ENCODE results near the gene RGS9.
A peak's percentile ranks its signal among the peaks of the same experiment; 100 is the strongest.
"Not testable (repeated sequence)": the region's sequence is repeated elsewhere in the genome, so short reads cannot be mapped to it uniquely, and the experiment has no call there.

The RGS9 gene

DNA sequence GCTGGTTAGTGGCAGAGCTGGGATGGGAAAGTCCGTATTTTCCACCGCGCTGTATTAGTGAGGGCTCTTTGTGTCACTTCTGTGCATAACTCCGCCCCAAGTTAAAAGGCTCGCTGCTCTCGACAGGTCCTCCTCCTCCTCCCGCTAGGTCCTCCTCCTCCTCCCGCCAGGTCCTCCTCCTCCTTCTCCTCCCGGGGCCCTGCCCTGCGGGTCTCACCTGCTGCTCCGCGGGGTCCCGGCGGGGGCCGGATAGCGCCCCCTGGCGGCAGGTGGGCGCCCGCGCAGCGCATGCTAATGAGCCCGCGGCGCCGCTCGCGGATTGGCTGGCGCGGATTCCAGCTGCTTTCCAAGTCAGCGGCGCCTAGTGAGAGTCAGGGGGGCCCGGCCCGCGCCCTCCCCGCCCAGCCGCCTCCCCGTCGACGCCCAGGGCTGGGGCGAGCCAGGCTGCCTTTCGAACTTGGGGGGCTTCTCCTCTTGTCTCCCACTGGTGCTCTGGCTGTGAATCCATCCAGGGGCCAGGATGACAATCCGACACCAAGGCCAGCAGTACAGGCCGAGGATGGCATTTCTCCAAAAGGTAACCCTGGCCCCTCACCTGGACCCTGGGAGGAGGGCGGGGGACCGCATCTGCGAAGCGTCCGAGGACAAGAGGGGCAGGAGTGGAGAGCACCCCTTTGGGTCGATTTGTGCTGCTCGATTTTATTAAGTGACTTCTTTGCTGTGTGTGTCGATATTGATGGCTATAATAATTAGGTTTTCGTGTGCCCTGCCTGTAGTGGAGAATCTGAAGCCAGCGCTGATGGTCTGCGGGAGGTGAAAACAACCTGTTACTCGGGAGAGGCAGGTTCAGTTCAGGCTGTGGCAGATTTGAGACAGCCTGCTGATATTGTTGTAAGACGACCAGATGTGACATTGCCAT lies at the start of gene RGS9:
Gene RGS9, plus strand, starts transcription at position 350 of the 919 bp plus-strand sequence. Its CDS starts 171 bp downstream, at position 521.
- Mint-ChIP-seq H3K4me3 (peak within 1 kb of the TSS; percentile 74), H3K36me3 (ENCODE audit: low read depth) (no peaks in the 10 kb centered on the region), H3K27me3 (peaks cover 24% of the 10 kb centered on the region), H3K27ac (peak within 1 kb of the TSS; percentile 45), H3K4me1 (ENCODE audit: low read depth) (peaks cover 21% of the 10 kb centered on the region), H3K9me3 (no peaks in the 10 kb centered on the region)

DNA sequence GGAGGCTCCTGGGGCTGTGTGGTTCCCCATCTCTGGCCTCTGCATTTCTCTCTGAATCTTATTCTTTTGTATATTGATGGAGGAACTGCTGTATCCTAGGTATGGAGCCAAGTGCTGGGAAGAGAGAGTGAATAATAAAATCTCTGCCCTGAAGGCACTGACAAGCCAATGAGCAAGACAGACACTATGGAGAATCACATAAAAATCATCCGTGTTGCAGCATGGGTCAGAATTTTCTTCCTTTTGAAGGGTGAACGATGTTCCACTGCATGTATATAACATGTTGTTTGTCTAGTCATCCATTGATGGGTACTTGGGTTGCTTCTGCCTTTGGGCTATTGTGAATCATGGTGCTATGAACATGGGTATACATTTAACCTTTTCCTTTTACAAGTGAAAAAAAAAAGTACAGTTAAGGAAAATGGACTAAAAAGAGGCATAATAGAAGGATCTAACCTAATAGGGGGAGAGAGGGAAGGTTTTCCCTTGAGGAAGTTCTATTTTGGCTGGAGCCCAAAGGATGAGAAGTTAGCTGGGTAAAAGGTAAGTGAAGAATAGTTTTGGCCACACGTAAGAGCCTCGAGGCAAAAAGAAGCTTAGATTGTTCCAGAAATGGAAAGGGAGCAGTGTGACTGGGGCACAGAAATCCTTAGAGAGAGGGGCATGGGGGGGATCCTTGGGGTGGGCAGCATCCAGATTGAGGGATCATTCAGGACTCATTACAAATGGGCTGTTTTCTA lies 48.4 kb upstream of the RGS9 start:
- no peaks in the 10 kb centered on the region for H3K9me3 Mint-ChIP-seq
- H3K4me1 Mint-ChIP-seq (ENCODE audit: low read depth) = no peaks in the 10 kb centered on the region
- no peak overlapping the region for H3K4me3 Mint-ChIP-seq
- no peaks in the 10 kb centered on the region for H3K36me3 Mint-ChIP-seq (ENCODE audit: low read depth)
- H3K27me3 Mint-ChIP-seq = no peaks in the 10 kb centered on the region
- no peak overlapping the region for H3K27ac Mint-ChIP-seq

DNA sequence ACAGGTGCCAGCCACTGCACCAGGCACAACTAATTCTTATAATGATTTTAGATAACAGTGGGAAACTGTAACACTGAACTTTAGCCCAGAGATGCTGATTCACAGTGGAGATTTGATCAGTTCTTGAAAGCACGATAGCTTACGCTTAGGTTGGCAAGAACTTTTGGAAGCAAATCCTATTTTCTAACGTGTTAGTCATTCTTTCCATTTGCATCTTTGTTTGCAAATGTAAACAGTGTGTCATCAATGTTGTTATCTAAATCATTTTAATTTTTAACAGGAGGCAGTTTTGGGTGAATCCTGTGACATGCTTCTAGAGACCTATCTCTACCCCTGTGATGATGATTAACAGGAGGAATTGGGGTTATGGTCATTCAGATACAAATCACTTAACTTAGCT lies 44.9 kb upstream of the RGS9 start:
- H3K4me3 Mint-ChIP-seq = no peak overlapping the region
- no peaks in the 10 kb centered on the region for H3K9me3 Mint-ChIP-seq
- H3K27me3 Mint-ChIP-seq = no peaks in the 10 kb centered on the region
- H3K4me1 Mint-ChIP-seq (ENCODE audit: low read depth) = peaks cover 4% of the 10 kb centered on the region
- H3K27ac Mint-ChIP-seq = no peak overlapping the region
- H3K36me3 Mint-ChIP-seq (ENCODE audit: low read depth) = no peaks in the 10 kb centered on the region

DNA sequence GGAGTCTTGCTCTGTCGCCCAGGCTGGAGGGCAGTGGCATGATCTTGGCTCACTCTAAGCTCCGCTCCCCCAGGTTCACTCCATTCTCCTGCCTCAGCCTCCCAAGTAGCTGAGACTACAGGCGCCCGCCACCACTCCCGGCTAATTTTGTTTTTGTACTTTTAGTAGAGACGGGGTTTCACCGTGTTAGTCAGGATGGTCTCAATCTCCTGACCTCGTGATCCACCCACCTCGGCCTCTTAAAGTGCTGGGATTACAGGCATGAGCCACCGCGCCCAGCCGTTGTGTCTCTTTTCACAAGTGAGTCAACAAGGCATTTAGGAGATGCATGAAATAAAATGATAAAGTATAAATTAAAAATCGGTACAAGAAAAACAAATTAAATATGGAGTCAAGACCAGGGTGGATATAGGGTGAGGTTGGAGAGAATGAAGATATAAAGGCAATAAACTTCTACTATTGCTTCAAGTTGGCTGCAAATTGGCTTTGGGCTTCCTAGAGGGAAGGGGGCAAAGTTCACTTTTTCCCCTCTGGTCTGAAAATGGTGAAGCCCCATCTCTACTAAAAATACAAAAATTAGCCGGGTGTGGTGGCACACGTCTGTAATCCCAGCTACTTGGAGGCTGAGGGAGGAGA lies 44.3 kb upstream of the RGS9 start:
- H3K9me3 Mint-ChIP-seq; H3K27ac Mint-ChIP-seq; H3K27me3 Mint-ChIP-seq; H3K4me1 Mint-ChIP-seq (ENCODE audit: low read depth); H3K4me3 Mint-ChIP-seq; H3K36me3 Mint-ChIP-seq (ENCODE audit: low read depth): not testable (repeated sequence)

DNA sequence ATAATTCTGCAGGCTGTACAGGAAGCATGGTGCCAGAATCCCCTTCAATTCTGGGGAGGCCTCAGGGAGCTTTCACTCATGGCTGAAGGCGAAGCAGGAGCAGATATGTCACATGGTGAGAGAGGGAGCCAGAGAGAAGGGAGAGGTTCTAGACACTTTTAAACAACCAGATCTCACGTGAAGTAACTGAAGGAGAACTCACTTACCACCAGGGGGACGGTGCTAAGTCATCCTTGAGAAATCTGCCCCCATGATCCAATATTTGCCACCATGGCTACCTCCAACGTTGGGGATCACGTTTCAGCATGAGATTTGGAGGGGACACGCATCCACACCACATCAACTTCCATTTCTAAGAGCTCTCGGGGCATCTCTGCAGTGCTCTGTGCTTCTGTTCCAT lies 43.2 kb upstream of the RGS9 start:
- H3K36me3 Mint-ChIP-seq (ENCODE audit: low read depth) = no peaks in the 10 kb centered on the region
- H3K9me3 Mint-ChIP-seq = no peaks in the 10 kb centered on the region
- H3K27ac Mint-ChIP-seq = no peak overlapping the region
- peaks cover 4% of the 10 kb centered on the region for H3K4me1 Mint-ChIP-seq (ENCODE audit: low read depth)
- H3K27me3 Mint-ChIP-seq = no peaks in the 10 kb centered on the region
- H3K4me3 Mint-ChIP-seq = no peak overlapping the region

DNA sequence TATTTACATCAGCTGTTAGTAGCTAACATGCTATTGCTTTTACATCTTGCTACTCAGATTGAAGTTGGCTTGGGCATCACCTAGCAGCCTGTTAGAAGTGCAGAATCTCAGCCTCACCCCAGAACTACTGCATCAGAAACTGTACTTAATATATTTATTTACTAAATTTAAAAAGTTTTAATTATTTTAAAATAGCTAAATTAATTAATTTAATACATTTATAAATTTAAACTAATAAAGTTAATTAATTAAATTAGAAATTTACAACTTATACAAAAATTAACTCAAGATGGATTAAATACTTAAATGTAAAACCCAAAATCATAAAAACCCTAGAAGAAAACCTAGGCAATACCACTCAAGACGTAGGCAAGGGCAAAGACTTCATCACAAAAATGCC lies 41.7 kb upstream of the RGS9 start:
- Mint-ChIP-seq H3K27me3 (no peaks in the 10 kb centered on the region), H3K4me1 (ENCODE audit: low read depth) (peaks cover 19% of the 10 kb centered on the region), H3K27ac (no peak overlapping the region), H3K4me3 (no peak overlapping the region), H3K36me3 (ENCODE audit: low read depth) (no peaks in the 10 kb centered on the region), H3K9me3 (no peaks in the 10 kb centered on the region)

DNA sequence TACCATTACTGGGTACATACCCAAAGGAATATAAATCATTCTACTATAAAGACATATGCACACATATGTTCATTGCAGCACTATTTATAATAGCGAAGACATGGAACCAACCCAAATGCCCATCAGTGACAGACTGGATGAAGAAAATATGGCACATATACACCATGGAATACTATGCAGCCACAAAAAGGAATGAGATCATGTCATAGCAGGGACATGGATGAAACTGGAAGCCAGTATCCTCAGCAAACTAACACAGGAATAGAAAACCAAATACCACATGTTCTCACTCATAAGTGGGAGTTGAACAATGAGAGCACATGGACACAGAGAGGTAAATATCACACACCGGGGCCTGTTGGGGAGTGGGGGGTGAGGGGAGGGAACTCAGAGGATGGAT lies 40.8 kb upstream of the RGS9 start:
- H3K9me3 Mint-ChIP-seq; H3K27ac Mint-ChIP-seq; H3K27me3 Mint-ChIP-seq; H3K4me3 Mint-ChIP-seq; H3K36me3 Mint-ChIP-seq (ENCODE audit: low read depth): not testable (repeated sequence)
- H3K4me1 Mint-ChIP-seq (ENCODE audit: low read depth) = peaks cover 26% of the 10 kb centered on the region

DNA sequence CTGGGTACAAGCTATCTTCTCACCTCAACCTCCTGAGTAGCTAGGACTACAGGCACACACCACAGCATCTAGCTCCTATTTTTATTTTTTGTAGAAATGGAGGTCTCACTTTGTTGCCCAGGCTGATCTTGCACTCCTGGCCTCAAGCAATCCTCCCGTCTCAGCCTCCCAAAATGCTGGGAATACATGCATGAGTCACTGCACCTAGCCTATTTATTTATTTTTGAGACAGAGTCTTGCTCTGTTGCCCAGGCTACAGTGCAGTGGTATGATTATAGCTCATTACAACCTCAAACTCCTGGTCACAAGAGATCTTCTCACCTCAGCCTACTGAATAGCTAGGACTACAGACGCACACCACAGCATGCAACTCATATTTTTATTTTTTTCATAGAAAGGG lies 40.1 kb upstream of the RGS9 start:
- H3K9me3 Mint-ChIP-seq = no peaks in the 10 kb centered on the region
- H3K27ac Mint-ChIP-seq = no peak overlapping the region
- H3K27me3 Mint-ChIP-seq = no peaks in the 10 kb centered on the region
- H3K4me3 Mint-ChIP-seq = no peak overlapping the region
- no peaks in the 10 kb centered on the region for H3K36me3 Mint-ChIP-seq (ENCODE audit: low read depth)
- H3K4me1 Mint-ChIP-seq (ENCODE audit: low read depth) = peaks cover 26% of the 10 kb centered on the region

DNA sequence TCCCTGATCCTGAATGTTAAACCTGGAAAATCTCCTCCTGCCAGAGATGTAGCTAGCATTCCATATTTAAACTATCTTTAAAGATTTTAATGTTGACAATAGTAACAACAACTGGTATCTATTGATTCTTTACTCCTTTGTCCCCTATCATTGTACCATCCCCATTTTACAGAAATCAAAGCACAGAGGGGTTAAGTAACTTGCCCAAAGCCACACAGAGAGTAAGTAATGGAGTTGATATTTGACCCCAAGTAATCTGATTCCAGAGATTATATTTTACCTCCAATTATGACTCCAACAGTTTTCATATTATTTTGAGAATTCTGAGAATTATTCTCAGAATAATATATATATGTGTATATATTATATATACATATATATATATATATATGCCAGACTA lies 37.7 kb upstream of the RGS9 start:
- H3K9me3 Mint-ChIP-seq = no peaks in the 10 kb centered on the region
- H3K4me1 Mint-ChIP-seq (ENCODE audit: low read depth) = peaks cover 26% of the 10 kb centered on the region
- no peaks in the 10 kb centered on the region for H3K27me3 Mint-ChIP-seq
- no peak overlapping the region for H3K4me3 Mint-ChIP-seq
- H3K27ac Mint-ChIP-seq = peak overlapping the region; percentile 38
- H3K36me3 Mint-ChIP-seq (ENCODE audit: low read depth) = no peaks in the 10 kb centered on the region

DNA sequence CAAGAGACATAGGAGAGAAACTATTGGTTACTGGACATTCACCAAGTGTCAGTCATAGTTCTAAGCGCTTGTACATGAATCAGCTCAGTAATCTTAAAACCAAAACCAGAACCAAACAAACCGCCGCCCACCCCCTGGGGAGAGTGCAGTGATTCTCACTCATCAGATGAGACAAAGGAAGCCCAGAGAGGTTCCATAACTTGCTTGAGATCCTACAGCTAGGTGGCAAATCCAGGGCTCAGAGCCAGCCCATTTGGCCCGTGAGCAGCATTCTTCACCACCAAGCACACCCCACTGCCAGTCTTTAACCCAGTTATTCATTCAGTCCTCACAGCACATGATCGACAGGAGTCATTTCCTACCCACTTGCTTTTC lies 37.2 kb upstream of the RGS9 start:
- peak overlapping the region; percentile 81 for H3K4me3 Mint-ChIP-seq
- no peaks in the 10 kb centered on the region for H3K27me3 Mint-ChIP-seq
- H3K36me3 Mint-ChIP-seq (ENCODE audit: low read depth) = no peaks in the 10 kb centered on the region
- H3K4me1 Mint-ChIP-seq (ENCODE audit: low read depth) = peaks cover 26% of the 10 kb centered on the region
- no peaks in the 10 kb centered on the region for H3K9me3 Mint-ChIP-seq
- H3K27ac Mint-ChIP-seq = peak overlapping the region; percentile 98

DNA sequence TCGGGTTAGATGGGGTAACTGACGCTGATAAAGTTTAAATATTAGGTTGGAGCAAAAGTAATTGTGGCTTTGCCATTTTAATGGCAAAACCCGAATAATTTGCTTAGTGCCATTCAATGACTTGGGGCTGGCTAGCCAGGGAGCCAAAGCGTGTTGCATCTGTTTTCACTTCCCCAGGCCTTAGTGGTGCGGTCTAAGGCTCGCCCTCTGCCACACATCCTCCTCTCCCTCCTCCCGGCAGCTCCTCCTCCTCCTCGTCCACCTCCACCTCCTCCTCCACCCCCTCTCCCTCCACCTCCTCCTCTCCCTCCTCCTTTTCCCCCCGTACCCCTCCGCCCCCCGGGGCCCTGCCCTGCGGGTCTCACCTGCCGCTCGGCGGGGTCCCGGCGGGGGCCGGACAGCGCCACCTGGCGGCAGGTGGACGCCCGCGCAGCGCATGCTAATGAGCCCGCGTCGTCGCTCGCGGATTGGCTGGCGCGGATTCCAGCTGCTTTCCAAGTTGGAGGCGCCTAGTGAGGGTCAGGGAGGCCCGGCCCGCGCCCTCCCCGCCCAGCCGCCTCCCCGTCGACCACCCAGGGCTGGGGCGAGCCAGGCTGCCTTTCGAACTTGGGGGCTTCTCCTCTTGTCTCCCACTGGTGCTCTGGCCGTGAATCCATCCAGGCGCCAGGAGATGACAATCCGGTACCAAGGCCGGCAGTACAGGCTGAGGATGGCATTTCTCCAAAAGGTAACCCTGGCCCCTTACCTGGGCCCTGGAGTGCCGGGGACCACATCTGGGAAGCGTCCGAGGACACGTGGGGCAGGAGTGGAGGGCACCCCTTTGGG lies 36.6 kb upstream of the RGS9 start:
- Mint-ChIP-seq H3K36me3 (ENCODE audit: low read depth) (no peaks in the 10 kb centered on the region), H3K9me3 (no peaks in the 10 kb centered on the region), H3K4me3 (peak overlapping the region; percentile 81), H3K27me3 (no peaks in the 10 kb centered on the region), H3K4me1 (ENCODE audit: low read depth) (peaks cover 26% of the 10 kb centered on the region), H3K27ac (peak overlapping the region; percentile 98)

DNA sequence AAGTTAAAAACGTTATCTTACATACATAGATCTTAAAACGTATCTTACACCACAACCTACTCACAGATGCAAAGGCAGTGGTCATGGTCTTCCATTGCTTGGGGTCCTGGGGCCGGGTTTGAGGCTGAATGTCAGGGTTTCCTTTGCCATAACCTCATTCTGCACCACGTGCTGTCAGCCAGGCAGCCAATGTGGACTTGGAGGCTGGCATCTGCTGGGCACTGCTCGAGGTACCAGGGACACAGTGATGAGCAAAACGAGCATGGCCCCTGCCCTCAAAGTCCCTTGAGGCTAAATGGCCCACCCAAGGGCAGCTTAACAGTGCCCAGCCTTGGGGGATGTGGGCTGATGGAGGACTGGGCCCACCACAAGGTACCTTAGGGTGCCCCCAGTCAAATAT lies 35.8 kb upstream of the RGS9 start:
- no peaks in the 10 kb centered on the region for H3K9me3 Mint-ChIP-seq
- H3K4me3 Mint-ChIP-seq = peak overlapping the region; percentile 72
- no peak overlapping the region for H3K27ac Mint-ChIP-seq
- H3K4me1 Mint-ChIP-seq (ENCODE audit: low read depth) = peaks cover 22% of the 10 kb centered on the region
- H3K27me3 Mint-ChIP-seq = peaks cover 4% of the 10 kb centered on the region
- H3K36me3 Mint-ChIP-seq (ENCODE audit: low read depth) = no peaks in the 10 kb centered on the region

DNA sequence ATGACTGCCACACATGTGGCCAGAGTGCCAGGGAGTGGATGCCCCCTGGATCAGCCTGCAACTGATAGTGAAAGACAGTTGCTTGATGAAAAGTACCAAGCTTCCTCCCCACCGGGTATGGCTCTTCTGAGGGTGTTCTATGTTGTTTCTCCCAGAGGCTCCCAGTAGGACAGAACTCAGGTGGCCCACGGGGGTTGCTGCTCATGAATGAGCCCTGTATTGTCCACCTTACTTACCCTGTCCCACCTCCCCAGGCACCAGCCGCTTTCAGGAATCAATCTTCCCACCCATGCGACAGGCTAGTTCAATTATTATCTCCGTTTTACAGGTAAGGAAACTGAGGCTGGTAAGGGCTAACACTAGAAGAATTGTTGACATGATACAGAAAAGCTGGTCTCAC lies 34.9 kb upstream of the RGS9 start:
- Mint-ChIP-seq H3K4me1 (ENCODE audit: low read depth) (peaks cover 22% of the 10 kb centered on the region), H3K9me3 (no peaks in the 10 kb centered on the region), H3K36me3 (ENCODE audit: low read depth) (no peaks in the 10 kb centered on the region), H3K4me3 (no peak overlapping the region), H3K27ac (no peak overlapping the region), H3K27me3 (peaks cover 4% of the 10 kb centered on the region)

DNA sequence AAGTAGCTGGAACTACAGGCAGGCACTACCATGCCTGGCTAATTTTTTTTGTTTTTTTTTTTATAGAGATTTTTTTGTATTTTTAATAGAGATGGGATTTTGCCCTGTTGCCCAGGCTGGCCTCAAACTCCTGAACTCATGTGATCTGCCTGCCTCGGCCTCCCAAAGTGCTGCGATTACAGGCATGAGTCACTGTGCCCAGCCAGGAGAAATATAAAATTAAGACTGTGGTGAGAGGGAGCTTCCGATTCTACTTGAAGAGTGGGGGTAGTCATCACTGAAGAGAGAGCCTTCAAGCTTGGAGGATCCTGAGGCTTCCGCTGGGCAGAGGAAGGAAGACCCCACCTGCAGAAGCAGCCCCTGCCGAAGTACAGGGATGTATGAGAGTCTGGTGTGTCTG lies 34.4 kb upstream of the RGS9 start:
- Mint-ChIP-seq H3K4me3 (no peak overlapping the region), H3K27me3 (peaks cover 4% of the 10 kb centered on the region), H3K9me3 (no peaks in the 10 kb centered on the region), H3K4me1 (ENCODE audit: low read depth) (peaks cover 22% of the 10 kb centered on the region), H3K27ac (no peak overlapping the region), H3K36me3 (ENCODE audit: low read depth) (no peaks in the 10 kb centered on the region)

Data from stimulated activated naive CD8-positive, alpha-beta T cell treated with anti-CD3 and anti-CD28 coated beads, Interleukin-15, Interleukin-2, amounts not matched to agents 100 ng/mL and 50 ng/mL, for 24 hours (primary cell).